SK-N-DZ (cell line): ENCODE measurements around the gene SENP5.
"Not testable (repeated sequence)": the region's sequence is repeated elsewhere in the genome, so short reads cannot be mapped to it uniquely, and the experiment has no call there.

ENCODE experiments used
- DNase-seq: peaks from one replicate; pipeline ENCODE4 v3.0.0-alpha.2; 2015; ENCODE audit warnings: low spot score

SENP5 gene

DNA sequence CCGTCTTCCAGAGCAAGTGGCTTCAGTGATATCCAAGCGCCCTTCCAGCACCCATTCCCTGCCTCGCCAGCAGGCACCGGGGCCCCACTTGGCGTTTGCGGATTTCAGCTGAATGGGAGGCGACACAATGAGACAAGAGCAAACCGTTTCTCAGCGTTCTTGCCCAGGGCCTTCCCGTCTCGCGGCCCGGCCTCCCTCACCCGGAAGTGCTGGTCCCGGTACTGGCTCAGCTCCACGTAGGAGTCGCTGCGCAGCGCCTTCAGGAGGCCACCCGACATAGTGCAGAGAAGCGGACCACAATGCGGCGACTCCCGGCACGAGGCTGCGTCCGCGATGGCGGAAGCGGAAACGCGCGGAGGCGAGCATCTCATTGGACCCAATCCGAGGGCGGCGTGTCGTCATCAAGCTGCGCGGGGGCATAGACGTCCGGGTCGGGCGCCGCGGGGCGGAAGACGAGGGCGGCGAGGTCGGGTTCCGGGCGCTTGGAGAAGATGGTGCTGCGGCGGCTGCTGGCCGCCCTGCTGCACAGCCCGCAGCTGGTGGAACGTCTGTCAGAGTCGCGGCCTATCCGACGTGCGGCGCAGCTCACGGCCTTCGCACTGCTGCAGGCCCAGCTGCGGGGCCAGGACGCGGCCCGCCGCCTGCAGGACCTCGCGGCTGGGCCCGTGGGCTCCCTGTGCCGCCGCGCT is 74.7 kb downstream of the SENP5 start, which contains the start of gene NCBP2:
TSS of gene NCBP2 (minus strand) at position 303 of the 689 bp plus-strand sequence. CDS start at position 278, 25 bp downstream.
- DNase-seq = peak; percentile 97

GRCh38 chr3:196942915-196943277 is 75.2 kb downstream of the SENP5 start:
- no peak for DNase-seq

GRCh38 chr3:196944037-196944790 is 76.5 kb downstream of the SENP5 start:
- DNase-seq = not testable (repeated sequence)

GRCh38 chr3:196947136-196947859 is 79.6 kb downstream of the SENP5 start:
- DNase-seq = no peak

DNA sequence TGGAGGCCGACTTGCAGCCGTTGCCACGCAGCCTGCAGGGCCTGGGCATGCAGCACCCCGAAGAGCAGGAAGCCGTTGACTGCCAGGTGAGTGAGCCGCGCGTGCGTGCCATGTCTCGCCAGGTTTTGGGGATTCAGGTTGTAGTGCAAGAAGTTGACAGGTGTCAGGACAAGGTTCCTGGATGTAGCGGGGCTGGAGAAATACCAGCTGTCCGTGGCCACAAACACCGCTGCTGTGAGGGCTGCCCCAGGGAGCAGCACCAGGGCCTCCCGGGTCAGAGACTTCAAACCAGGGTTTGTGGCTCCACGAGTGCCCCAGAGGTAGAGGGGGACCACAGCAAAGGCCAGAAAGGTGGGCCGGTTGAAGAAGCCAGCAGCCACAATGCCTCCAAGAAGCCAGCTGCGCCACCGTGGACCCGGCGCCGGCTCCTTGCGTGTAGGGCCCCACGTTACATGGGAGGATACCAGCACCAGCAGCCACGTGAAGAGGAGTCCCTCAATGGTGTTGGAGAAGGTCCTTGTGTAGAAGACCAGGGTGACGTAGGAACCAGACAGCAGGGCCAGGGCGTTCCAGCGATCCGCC is 80.2 kb downstream of the SENP5 start:
- no peak for DNase-seq

DNA sequence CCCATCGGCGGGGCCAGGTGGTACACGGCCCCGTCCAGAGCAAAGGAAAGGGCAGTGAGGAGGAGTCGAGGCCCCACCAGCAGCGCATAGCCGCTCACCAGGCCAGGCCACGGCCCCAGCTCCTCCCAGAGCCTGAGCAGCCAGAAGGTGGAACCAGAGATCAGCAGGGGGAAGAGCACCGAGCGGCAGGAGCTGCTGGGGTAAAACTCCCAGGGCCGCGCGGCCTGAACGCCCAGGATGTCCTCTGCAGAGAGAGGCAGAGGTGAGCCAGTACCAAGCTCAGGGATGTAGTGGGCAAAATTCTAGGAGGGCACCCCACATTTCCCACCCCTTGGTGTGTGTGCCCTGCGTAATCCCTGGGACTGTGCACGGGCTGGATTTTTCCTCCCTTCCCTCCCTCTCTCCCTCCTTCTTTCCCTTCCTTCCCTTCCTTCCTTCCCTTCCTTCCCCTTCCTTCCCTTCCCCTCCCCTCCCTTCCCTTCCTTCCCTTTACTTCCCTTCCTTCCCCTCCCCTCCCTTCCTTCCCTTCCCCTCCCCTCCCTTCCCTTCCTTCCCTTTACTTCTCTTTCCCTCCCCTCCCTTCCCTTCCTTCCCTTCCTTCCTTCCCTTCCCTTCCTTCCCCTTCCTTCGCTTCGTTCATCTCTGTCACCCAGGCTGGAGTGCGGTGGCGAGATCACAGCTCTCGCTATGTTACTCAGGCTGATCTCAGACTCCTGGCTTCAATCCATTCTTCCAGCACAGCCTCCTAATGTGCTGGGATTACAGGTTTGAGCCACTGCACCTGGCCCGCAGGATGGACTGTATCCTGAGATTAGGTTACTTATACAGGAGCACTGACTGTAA is 80.9 kb downstream of the SENP5 start:
- peak; percentile 84 for DNase-seq

DNA sequence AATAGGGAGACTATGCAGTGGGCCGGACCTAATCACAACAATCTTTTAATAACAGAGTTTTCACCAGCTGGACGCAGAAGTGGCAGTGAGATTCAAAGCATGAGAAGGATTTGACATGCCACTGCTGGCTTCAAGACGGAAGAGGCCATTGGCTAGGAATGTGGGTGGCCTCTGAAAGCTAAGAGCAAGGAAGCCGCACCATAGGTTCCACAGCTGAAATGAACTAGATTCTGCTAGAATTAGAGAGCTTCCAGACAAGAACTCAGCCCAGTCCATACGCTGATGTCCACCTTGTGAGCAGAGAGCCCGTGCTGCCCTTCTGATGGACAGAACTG is 81.5 kb downstream of the SENP5 start:
- peak; percentile 48 for DNase-seq

DNA sequence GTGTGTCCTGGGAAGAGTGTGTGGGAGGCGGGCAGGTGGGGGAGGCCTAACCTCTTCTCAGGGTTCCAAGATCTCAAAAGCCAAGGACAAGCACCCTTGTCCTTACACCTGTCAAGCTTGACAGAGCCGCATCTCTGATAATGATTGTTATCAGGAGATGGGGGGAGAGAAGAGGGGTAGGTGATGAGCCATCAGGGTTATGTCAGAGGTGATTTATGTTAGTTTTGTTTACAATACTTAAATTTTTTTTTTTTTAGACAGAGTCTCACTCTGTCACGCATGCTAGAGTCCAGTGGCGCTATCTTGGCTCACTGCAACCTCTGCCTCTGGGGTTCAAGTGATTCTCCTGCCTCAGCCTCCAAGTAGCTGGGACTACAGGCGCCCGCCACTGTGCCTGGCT is 82.0 kb downstream of the SENP5 start:
- DNase-seq = no peak

- DNase-seq = no peak
These were observed 83.7 kb downstream of the SENP5 start for GRCh38 chr3:196951371-196951770.

DNA sequence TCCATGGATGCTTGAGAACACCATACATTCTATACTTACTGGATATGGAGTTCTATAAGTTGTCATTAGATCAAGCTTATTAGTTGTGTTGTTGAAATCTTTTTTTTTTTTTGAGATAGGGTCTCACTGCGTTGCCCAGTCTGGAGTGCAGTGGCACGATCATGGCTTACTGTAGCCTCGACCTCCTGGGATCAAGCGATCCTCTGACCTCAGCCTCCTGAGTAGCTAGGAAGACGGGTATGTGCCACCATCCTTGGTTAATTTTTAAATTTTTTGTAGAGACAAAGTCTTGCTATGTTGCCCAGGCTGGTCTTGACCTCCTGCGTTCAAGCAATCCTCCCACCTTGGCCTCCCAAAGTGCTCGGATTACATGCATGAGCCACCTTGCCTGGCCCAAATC is 87.1 kb downstream of the SENP5 start:
- DNase-seq = no peak

DNA sequence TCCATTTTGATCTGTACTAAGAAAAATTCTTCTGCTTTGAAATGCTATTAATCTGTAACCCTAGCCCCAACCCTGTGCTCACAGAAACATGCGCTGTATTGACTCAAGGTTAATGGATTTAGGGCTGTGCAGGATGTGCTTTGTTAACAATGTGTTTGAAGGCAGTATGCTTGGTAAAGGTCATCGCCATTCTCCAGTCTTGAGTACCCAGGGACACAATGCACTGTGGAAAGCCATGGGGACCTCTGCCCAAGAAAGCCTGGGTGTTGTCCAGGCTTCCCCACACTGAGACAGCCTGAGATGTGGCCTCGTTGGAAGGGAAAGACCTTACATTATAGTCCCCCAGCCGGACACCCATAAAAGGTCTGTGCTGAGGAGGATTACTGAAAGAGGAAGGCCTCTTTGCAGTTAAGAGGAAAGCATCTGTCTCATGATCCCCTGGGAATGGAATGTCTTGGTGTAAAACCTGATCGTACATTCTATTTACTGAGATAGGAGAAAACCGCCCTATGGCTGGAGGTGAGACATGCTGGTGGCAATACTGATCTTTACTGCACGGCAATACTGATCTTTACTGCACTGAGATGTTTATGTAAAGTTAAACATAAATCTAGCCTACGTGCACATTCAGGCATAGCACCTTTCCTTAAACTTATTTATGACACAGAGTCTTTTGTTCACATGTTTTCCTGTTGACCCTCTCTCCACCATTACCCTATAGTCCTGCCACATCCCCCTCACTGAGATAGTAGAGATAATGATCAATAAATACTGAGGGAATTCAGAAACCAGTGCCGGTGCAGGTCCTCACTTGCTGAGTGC is 94.6 kb downstream of the SENP5 start:
- no peak for DNase-seq

DNA sequence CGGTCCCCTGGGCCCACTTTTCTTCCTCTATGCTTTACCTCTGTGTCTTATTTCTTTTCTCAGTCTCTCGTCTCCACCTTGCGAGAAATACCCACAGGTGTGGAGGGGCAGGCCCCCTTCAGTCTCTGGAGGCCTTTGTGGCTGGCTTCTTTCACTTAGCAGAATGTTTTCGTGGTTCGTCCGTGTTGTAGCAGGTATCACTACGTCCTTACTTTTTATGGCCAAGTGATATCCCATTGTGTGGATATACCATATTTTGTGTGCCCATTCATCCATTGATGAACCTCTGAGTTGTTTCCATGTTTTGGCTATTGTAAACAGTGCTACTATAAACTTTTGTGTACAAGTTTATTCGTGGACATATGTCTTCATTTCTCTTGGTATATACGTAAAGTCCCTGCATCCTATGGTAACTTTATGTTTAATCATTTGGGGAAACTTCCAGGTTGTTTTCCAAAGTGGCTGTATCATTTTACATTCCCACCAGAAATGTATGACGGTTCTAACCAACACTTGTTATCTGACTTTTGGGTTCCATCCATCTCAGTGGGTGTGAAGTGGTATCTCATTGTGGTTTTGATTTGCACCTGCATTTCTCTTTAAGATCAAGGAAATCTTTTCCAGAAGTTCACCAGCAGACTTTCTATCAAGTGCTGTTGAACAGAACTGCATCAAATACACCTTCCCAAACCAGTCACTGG is 95.4 kb downstream of the SENP5 start:
- no peak for DNase-seq

- no peak for DNase-seq
These were observed 95.9 kb downstream of the SENP5 start for GRCh38 chr3:196963631-196963953.

DNA sequence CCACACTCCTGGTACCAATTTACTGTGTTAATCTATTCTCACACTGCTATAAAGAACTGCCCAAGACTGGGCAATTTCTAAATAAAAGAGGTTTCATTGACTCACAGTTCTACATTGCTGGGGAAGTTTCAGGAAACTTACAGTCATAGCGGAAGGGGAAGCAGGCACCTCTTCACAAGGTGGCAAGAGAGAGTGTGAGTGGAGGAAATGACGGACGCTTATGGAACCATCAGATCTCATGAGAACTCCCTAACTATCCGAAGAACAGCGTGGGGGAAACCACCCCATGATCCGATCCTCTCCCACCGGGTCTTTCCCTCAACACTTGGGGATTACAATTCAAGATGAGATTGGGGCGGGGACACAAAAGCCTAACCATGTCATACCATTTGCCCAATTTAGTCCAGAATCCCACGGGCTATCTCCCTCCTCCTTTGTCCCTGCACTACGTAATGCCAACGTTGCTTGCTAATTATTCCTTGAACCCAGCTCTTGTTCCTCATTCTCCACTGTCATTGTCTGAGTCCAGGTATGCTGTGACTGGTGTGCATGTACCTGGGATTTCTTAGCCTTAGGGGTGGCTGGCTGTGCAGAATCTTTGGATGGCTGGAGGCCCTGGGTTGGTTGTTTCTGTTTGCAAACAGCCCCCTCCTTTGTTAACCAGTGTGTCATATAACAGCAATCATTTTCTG is 97.5 kb downstream of the SENP5 start:
- DNase-seq = no peak

DNA sequence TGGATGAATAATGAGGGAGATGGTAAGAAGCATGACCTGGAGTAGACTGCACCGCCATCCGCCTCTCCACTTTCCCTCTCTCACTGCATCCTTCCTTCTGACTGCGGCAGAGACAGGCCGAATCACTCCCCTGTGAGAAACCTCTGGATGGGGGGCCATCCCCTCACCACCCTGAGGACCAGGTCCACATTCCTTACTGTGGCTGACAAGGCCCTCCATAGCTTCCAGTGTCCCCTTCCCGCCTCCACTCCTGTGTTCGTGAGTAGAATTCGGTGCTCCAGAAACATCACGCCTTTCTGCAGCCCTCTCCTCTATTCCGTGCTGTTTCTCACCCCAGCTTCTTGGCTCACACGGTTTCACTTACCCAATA is 98.1 kb downstream of the SENP5 start:
- DNase-seq = no peak

- DNase-seq = no peak
These were observed 99.0 kb downstream of the SENP5 start for GRCh38 chr3:196966526-196967401.

DNA sequence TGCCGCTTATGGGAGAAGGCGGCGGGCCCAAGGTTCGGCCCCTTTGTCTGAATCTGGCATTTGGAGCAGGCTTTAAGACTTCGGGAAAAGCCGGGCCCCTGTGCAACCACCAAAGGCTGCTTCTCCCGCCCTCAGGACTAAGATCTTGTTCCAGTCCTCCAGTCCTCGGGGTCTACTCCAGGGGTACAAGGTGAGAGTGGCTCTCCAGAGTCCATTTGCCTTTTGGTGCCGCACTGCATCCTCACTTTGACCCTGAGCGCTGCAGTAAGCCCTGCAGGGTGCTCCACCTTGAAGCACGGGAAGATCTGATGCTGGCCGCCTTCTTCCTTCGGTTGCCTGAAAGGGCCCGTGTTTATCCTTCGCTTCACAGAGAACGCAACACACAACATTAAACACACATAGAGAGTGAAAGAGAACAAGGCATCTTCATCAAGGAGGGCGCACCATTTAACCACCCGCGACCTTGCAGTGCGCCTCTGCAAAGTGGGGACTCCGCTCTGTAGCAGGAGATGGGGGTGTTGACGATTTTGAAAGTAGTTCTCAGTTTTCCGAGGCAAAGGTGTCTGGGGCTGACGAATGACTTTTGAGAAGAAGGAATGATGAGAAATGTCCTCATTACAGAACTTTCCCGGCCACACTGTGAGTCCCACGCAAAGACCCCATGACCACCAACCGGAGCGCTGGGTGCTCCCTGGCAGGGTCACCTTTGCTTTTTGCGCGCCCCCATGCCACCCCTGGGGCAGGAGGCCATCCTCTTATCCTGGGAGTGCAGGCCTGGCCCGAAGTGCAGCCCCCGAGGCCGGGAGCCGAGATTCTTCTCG is 99.9 kb downstream of the SENP5 start:
- DNase-seq = no peak
